Breast epithelium (tissue), 3 donors: ENCODE results near the gene FAM89B.

Source experiments
- POLR2A ChIP-seq: fragments of 450-650 bp; IDR thresholded peaks from one replicate; pipeline ENCODE4 v1.6.1; 2016; ENCODE audit warnings: antibody characterized with exemption, mild to moderate bottlenecking, moderate library complexity
- POLR2AphosphoS5 ChIP-seq, 3 donors: sonication (generic); formaldehyde crosslinking; IDR thresholded peaks; one replicate each; pipeline ENCODE4 v1.6.1; 2017; ENCODE audit warnings: antibody characterized with exemption in 3 of 3
- TF ChIP-seq, protein P1 (sequence below), 3 donors: fragments of 450-650 bp; IDR thresholded peaks; one replicate each; pipeline ENCODE4 v1.5.1; 2016 to 2017; ENCODE audit warnings: antibody characterized with exemption in 3 of 3, mild to moderate bottlenecking in 3 of 3, moderate library complexity in 3 of 3

DNA sequence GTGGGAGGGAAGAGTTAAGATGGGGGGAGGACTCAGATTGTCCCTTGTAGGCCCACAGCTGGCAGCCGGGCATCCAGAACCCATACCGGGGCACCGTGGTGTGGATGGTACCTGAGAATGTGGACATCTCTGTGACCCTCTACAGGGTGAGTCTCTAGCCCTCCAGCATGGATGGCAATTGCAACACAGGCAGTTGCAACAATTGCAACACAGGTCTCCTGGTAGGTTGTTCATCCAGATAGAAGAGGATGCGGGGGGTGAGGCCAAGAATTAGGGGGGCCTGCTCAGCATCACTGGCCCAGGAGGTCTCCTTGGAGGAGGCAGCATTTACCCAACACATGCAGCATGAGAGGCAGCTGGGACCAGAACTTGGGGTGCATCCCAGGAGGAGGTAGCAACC lies 7.0 kb downstream of the FAM89B start:
- TF ChIP-seq, protein P1, sequence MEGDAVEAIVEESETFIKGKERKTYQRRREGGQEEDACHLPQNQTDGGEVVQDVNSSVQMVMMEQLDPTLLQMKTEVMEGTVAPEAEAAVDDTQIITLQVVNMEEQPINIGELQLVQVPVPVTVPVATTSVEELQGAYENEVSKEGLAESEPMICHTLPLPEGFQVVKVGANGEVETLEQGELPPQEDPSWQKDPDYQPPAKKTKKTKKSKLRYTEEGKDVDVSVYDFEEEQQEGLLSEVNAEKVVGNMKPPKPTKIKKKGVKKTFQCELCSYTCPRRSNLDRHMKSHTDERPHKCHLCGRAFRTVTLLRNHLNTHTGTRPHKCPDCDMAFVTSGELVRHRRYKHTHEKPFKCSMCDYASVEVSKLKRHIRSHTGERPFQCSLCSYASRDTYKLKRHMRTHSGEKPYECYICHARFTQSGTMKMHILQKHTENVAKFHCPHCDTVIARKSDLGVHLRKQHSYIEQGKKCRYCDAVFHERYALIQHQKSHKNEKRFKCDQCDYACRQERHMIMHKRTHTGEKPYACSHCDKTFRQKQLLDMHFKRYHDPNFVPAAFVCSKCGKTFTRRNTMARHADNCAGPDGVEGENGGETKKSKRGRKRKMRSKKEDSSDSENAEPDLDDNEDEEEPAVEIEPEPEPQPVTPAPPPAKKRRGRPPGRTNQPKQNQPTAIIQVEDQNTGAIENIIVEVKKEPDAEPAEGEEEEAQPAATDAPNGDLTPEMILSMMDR (IDR thresholded peaks at IDR 0.05): no peak
- TF ChIP-seq POLR2AphosphoS5 (IDR thresholded peaks at IDR 0.05): no peak
- no peak for TF ChIP-seq POLR2A
